Fibroblast of skin of back (primary cell): ENCODE data around the gene SPAG16.

Source experiments
- DNase-seq: peaks from one replicate; pipeline ENCODE4 v3.0.0-alpha.2; 2013

The SPAG16 gene

DNA sequence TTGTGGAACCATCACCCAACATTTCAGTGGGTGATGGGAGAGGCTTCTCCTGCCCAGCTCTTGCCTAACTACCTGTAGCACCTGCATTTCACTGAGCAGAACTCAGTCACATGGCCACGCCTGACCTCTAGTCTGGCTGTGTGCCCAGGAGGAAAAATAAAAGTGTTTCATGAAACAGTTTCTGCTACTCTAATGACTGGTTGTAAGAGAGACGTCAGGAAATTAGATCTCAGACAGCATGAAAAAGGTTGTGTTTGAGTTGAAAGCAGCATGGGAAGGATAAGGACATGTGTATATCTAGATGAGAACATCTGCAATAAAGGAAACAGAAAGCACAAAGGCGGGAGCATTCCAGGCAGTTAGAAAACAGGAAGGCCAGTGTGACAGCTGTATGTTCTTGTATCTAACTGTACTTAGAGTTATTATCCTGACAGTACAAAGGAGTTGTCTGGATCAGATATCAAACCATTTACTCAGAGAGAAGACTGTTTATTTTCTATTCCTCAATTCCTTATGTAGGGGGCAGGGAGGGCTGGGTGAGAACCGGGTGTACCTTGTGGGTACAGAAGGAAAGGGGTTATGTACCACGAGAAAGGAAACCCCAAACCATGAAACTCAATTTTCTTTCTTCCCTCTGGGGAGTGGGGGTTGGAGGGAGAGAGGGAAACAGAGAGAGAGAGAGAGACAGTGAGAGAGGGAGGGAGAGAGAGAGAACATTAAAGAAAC is 819.2 kb downstream of the SPAG16 start:
- DNase-seq: no peak

DNA sequence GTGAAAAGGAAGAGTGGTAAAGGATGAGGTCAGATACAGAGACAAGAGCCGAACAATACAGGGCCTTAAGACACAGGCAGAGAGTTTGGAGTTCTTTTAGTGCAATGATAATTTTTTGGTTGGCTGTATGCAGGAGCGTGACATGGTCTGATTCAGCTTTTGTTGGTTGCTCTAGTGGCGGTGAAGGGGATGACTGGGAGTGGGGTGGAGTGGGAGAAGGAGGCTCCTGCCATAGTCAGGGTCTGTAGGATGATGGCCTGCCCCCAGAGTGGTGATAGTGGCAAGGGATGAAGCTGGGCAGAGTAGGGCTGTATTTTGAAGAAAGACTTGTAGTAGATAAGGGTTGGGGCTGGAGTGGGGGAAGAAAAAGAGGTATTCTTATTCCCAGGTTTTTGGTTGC is 820.0 kb downstream of the SPAG16 start:
- DNase-seq: no peak

DNA sequence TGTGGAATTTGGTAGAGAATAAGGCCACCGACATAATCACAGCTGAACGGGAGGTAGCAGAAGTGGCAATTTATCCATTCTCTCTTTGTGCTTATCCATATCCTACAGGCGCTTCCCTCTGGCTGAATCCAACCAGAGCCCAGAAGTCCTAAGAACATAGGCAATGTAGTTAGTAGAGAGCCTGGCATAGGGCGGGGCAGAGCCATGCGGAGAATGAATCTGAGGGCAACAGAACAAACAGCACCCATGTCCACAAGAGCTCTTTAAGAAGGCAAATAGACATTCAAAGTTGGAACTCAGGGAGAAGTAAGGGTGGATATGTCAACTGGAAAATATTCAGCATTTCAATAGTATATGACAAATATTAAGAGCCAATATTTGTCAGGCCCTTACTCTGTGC is 820.7 kb downstream of the SPAG16 start:
- DNase-seq: no peak

DNA sequence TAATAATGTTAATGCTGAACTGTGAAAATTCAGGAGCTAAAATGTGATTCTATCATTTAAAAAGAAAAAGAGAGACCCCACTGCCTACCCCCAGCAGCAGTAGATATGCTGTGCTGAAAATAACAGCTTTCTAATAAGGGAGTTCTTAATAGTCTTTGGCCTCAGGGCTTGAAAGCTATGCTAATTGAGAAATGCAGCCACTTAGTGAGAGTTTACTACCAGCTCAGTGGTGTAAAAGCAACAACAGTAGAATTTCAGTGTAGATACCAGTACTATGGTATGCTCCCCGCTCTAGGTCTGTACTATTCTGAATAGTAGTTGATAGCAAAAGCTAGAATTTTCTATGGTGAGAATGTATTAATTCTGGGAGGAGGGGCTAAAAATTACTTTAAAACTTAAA is 823.5 kb downstream of the SPAG16 start:
- no peak for DNase-seq

DNA sequence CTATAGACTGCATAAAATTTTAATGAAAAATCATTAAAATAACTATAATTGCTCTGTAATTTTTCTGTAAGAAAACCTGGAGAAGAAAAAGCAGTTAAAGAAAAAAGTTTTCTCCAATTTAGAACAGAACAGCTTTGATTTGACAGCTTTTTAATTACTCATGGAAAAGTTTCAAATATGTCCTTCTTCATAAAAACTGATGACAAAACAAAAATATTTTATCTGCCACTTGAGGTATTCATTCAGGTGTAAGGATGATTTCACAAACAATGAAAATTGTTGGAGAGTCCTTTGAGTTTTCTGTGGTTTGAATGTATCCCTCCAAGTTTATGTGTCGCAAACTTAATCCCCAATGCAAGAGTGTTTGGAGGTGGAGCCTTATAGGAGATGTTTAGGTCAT is 824.3 kb downstream of the SPAG16 start:
- DNase-seq: no peak

DNA sequence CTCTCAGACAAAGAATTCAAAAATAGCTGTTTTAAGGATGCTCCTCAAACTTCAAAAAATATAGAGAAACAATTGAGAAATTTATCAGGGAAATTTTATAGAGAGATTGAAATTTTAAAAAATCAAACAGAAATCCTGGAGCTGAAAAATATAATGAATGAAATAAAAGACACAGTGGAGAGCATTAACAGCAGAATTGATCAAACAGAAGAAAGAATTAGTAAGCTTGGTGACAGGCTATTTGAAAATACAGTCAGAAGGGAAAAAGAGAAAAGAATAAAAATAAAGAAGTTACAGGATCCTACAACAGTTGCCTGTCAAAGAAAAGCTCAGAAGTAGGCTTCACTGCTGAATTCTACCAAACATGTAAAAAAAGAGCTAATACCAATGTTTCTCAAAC is 832.8 kb downstream of the SPAG16 start:
- DNase-seq: no peak

DNA sequence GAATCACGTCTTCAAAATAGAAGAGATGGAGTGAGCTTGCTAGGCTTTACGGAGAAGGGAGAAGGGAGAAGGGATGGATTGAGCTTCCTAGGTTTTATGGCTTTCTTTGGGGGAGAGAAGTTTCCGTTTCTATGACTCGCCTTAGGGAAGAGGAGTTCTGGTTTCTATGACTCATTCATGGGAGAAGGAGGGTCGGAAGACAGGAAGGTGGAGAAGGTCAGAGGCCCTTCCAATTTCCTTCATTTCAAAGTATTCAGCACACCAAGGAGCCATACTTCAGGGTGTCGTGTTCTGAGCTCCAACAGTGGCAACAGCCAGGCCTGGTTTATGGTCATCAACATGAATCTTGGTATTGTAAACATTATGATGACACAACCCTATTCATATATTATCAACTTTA is 841.9 kb downstream of the SPAG16 start:
- peak; percentile 64 for DNase-seq

DNA sequence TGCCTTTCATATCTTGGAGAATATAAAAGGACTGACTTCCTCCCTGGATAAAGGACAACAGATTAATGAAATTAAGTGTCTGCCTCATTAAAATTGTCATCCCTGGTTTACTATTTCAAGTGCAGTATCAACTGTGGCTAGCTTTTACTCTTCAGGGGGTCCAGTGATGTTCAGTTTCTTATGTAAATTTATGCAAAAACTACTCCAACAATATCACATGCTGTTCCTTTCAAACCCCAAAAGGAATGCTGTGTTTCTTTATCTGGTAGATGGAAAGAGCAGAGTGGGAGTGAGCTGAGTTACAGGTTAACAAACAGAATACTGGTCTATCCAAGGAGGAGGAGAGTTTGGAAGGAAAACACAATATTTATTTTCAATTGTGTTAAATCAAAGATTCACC is 842.9 kb downstream of the SPAG16 start:
- DNase-seq: no peak

DNA sequence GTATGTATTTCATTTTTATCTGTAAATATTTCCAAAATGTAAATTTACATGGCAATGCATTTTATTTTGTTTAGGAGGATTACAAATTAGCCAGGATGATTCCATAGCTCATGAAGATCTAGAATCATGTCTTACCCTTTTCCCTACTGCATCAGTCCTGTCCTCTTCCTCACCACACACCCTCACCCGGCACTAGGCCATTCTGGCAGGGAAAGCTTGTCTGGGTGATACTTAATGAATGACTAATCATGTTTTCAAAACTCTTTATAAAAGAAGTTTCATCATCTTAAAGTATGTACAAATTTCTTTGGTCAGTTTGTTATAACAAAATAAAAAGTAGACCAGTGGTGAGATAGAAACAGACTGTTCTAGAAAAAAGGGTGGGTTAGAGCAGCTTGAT is 843.3 kb downstream of the SPAG16 start:
- DNase-seq: peak; percentile 73

DNA sequence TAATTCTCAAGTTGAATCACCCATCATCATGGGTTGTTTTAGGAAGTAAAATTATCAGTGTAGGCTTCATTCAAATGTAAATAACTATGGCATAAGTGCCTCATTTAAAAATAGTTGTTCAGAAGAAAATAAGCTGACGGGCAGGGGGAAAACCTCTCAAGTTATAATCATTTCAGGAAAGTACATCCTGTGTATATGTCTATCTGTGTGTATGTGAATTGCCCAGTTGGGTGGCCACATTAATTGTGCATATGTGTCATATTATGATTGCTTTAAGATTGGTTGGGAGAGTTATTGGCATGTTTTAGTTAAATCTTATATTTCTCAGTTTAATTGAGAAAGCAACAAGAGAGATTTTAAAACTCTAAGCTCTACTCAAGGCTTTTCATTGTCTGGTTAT is 843.8 kb downstream of the SPAG16 start:
- DNase-seq: no peak

DNA sequence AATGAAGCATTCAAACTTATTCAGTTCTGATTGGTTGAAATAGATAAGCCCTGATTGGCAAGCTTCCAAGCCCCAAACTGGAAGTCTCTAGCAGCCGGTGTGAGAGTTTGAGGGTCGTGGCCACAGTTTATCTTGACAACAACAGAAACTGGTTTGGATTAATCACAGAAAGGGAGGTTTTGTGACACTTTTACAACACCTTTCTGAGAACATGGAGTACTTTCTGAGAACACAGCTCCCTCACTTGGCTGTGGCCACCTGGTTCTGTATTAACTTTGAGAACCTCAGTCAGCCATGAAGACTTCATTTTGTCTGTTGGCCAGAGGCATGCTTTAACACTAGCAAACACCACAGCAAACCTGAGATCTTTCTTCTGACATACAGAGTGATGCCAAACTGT is 845.9 kb downstream of the SPAG16 start:
- DNase-seq: no peak

DNA sequence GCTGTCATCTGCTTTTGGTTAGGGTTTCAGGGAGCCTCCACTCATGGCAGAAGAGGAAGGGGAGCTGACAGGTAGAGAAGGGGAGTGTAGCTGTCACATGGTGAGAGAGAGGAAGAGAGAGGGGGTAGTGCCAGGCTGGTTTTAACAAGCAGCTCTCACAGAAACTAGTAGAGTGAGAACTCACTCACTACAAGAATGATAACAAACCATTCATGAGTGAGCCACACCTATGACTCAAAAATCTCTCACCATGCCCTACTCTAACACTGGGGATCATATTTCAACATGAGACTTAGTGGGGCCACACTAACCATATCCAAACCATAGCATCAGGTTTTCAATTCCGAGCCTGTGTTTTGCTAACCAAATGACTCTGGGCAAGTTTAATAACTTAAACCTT is 851.7 kb downstream of the SPAG16 start:
- DNase-seq: peak; percentile 2

DNA sequence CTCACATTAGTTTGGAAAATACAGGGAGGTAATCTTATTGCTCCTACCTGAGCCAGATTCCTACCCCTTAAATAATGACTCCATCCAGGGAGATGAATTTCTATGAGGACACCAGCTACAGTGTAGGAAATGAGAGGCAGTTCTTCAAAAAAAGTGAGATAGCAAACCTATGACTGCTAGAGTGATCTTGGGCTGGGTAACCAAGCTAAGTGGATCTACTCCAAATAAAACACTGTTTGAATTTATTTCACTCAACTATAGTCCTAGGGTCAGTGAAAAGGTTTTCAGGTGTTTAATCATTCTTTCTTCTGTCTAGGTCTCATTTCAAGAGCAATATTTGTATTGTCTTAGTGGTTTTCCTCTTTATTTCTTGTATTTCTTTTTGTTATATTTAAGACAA is 854.5 kb downstream of the SPAG16 start:
- no peak for DNase-seq

DNA sequence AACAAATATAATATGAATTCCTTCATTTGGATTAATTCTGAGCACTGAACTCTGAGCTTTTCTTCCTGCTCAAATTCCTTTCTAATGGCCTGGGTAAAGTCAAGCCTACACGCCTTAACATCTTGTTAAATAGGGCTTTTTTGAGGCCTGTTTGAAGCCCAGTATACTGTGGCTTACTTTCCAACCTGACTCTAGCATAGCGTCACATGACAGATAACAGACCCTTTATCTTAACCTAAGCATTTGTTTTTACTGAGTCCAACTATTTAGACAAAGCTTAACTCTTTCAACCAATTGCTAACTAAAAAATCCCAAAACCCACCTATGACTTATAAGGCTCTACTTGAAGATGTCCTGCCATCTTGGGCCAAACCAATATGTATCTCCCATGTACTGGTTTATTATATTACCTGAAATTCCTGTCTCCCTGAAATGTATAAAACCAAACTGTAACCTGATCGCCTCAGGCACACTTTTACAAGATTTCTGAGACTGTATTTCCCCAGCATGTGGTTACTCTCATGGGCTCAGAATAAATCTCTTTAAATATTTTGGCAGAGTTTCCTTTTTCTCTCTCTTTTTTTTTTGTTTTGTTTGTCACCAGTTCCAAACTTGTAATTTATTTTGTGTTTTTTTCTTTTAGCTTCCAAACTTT is 855.5 kb downstream of the SPAG16 start:
- DNase-seq: no peak

DNA sequence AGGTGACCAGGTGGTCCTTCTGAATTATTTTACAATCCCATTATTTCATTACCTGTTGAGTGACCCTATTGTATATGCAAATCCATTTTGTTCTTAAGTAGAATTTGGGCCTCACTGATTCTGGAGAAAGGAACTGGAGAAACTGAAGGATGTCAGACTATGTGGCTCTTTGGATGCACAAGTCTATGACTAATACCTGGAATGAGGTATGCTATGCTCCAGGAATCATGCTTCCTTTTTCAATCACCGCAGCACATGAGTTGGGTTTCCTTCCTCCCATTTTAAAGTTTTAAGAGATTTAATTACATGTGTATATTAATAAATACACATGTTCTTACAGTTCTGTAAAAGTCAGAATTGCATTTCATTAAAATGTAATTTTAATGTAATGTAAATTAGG is 872.7 kb downstream of the SPAG16 start:
- no peak for DNase-seq

DNA sequence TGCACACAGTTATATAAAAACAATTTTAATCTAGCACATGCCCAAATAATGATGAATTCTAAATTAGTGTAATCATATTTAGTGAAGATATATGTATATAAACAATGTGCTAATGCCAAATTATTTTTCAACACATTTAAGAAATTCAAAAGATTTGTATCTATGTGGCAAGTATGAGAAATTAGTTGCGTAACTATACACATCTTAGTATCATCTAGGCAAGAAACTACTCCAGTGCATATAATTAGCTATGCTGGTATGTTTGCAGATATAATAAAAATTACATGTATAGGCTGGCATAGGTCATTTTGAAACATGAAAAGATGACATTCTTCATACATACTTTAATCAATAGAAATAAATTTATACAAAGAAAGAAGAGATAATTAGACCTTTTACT is 874.6 kb downstream of the SPAG16 start:
- DNase-seq: no peak

DNA sequence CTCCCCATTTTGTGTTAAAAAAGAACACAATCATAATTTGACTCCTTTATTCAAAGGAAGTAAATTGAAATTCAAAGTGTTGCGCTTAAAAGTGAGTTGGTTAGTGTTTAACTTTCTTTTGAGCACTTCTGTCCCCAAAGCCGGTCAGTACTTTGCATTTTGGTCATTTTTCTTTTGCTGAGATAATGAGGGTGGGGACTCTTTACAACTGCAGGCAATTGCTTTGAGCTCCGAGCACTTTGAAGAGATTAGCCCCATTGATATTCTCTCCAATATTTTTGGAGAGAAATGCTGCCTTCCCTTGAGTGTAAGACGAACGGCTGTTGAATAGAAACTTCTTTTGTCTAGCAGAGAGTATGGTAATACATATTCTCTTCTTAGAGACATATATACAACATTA is 885.0 kb downstream of the SPAG16 start:
- no peak for DNase-seq

DNA sequence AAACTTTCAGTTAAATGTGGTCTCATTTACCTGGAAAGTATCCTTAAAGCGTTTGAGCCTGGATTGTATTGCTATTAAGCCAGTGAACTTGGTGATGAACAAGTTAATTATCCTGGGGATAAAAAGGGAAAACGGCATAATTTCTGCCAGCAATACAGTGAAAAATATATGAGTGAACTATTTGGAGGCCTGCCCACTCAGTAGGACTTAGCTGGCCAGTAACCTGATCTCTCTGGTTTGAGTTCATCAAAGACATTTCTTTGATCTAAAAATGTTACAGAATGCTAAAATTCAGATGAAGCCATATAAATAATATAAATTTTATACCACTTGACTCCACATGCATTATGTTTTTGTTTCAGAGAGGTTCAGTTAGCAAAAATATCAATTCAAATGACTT is 885.5 kb downstream of the SPAG16 start:
- no peak for DNase-seq

DNA sequence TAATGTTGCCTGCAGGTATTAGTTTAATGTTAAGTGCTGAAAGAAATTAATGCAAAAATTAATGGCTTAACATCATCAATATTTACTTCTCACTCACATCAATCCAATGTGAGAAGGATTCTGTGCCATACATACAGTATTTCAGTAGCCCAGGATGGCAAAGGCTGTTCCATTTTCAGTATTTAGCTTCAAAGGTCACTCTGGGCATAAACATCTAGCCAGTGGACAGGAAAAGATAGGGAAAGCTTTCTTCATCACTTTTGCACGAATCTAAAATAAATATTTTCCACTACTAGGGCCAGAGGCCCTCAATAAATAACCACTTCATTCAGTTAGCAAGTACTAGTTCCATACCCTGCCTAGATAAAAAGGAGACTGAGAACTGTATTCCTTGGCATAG is 890.3 kb downstream of the SPAG16 start:
- no peak for DNase-seq

DNA sequence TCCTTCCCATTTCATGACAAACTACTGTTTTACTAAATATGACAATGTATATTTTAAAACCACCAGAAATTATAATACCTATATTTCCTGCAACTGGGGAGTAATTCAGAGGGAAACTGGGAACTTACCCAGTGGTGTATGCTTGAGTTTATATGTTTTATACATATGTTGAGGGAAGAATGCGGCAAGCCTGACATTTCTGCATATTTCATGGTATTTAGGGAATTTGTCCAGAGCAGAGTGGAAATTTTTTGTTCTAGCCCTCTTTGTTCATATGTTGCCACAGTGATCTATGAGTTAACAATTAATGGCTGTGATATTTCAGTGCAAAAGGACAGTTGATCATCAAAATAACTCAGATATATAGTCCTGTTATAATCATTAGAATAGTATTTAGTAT is 895.8 kb downstream of the SPAG16 start:
- DNase-seq: no peak

DNA sequence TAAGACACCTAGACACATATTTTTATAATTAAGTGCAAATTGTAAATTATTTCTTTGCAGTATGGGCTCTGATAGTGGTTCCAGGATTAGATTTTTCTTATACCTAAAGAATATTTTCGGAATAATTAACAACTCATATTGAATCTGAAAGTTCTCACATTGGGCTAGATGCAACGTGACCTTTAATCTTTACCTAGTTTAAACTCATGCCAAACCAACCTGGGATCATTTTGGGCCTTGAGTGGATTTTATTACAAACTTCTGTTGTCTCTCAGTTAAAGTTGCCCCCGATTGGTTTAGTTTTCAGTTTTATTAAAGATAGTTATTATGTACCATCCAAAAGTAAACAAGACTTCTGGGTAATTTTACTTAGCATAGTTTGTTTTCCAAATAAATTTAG is 896.4 kb downstream of the SPAG16 start:
- no peak for DNase-seq

DNA sequence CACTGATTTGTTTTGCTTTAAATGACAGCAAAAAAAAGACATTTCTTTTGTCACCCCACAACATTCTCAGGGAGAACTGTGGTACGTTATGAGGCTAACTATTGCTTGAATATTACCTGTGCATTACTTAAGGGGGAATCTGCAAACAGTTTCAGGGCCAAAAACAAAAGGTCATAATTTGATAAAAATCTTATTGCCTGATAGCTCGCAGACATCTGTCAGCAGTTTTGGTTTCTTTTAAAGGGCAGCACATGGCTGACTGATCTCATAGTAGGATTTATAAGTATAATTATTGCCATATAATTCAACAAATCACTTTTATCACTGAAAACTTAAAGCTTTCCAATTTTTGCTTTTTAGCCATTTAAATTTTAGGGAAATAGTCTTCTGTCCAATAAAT is 900.2 kb downstream of the SPAG16 start:
- no peak for DNase-seq

DNA sequence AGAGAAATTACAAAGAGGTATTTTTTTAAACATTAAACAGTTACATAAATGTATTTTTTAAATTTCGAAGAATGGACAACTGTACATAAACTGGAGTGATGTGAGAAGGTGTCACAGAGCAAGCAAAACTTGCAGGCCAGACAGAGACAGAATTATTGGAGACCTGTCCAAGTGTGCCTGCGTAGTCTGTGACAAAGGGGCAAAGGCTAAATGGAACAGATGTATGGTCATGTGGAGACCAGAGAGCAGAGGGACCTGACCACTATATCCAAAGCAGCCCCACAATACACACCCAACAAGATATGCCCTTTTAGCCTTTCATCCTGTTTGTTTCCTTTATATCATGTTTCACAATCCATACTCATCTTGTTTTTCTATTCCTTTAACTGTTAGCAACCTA is 901.3 kb downstream of the SPAG16 start:
- DNase-seq: no peak

DNA sequence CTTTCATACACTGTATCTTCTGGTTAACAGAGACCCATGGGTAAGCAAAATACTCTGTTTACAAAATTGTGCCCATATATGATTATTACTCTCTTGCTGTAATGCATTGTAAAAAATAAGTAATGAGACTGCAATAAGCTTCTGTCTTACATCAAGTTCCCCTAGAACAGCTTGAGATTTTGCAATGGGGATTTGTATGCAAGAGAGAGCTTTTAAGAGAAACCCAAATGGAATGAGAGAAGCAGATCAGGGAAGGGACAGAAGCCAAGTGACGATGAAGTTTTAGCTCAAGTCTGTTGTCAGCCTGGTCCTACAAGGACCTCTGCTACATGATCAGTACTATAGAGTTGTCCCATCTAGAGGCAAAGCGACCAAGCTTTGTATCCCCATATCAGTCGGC is 908.4 kb downstream of the SPAG16 start:
- no peak for DNase-seq

DNA sequence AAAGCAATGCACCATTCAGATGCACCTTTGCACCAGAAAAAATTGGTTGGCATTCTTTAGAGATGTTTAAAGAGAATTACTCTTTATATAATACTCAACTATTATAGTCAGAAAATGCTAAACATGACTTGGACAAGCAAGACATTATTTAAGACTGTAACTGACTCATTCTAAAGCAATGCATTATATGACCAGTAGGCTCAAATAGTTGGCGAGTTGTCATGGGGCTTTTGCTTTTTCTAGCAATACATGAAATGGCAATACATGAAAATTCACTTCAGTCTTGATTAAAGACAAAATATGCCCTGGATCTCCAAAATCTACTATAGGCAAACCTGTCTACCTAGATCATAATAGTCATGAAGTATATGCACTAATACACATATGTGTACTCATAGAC is 909.7 kb downstream of the SPAG16 start:
- peak; percentile 76 for DNase-seq
